GM18870 (cell line): ENCODE measurements around the gene ALAS1.

Experiments
- ATAC-seq: cut with Tn5 transposase; IDR thresholded peaks from one replicate; pipeline ENCODE4 v1.9.1; 2021; ENCODE audit warnings: moderate library complexity; ENCODE audit not compliant: unreplicated experiment

Gene ALAS1

GRCh38 chr3:52248816-52249547 lies 51.0 kb downstream of the ALAS1 start:
- ATAC-seq, result no peak

GRCh38 chr3:52249683-52250082 lies 51.7 kb downstream of the ALAS1 start:
- no peak for ATAC-seq

- no peak for ATAC-seq
Observed at GRCh38 chr3:52250122-52250521, 52.2 kb downstream of the ALAS1 start.

- peak; percentile 83 for ATAC-seq
Observed at GRCh38 chr3:52253314-52254304, 55.6 kb downstream of the ALAS1 start.

- no peak for ATAC-seq
Observed at GRCh38 chr3:52254608-52255007, 56.6 kb downstream of the ALAS1 start.

- no peak for ATAC-seq
Observed at GRCh38 chr3:52256159-52256558, 58.2 kb downstream of the ALAS1 start.

- no peak for ATAC-seq
Observed at GRCh38 chr3:52256622-52257021, 58.7 kb downstream of the ALAS1 start.

GRCh38 chr3:52257911-52258310 lies 60.0 kb downstream of the ALAS1 start:
- ATAC-seq, result no peak

GRCh38 chr3:52259035-52259434 lies 61.1 kb downstream of the ALAS1 start:
- no peak for ATAC-seq

GRCh38 chr3:52259448-52259847 lies 61.5 kb downstream of the ALAS1 start:
- ATAC-seq, result no peak

- no peak for ATAC-seq
Observed at GRCh38 chr3:52262447-52262846, 64.5 kb downstream of the ALAS1 start.
